ENCODE data around the gene PRKCQ. TPM values are rescaled to one million over a fixed set of nuclear protein-coding genes. Genes with fewer than 3 reads are reported as not detected.

PRKCQ gene
- total and polyA plus RNA-seq, 7 donors: 6.6 to 76.3 (median 33.8) TPM

DNA sequence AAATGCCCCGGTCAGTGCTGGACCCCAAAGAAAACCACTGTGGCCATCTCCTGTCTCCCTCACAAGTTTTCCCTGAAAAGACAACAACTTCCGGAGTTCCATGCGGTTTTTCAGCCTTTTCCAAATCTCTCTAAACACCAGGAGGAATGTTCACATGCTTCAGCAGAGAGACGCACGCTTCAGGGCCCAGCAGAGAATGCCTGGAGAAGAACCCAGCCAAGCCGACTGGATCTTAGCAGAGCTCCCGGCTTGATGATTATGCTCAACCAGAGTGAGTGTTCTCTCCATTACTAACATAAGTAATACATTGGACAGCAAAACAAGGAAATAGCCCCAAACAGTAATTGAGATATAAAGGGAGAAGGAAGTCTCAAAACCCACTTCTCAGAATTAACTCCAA is 17.9 kb downstream of the PRKCQ start:
- no peak overlapping the region for H3K4me3 ChIP-seq

GRCh38 chr10:6561552-6561951 is 18.5 kb downstream of the PRKCQ start:
- H3K4me1 ChIP-seq: peaks cover 49% of the 10 kb centered on the region
- no peaks in the 10 kb centered on the region for H3K36me3 ChIP-seq (ENCODE audit: insufficient read depth in 1 of 2, low read depth in 1 of 2)
- no peaks in the 10 kb centered on the region for H3K27me3 ChIP-seq (ENCODE audit: insufficient read depth in 3 of 3, low read length in 2 of 3)
- H3K9me3 ChIP-seq: no peaks in the 10 kb centered on the region
- no peak for DNase-seq
- intact Hi-C loops (cut with DNase I): loop anchor here in 1 of 2 donors (5.0 kb wide), 1 partner anchor 34 kb away; no protein-coding TSS in a partner anchor
- WGBS, 3 donors: 80 to 87% (median 87%) methylated on average over 4 of the region's 4 CpGs
- no peak overlapping the region for H3K27ac ChIP-seq
- ATAC-seq: no peak
- H3K4me3 ChIP-seq: no peak overlapping the region
- TF ChIP-seq, protein P1, sequence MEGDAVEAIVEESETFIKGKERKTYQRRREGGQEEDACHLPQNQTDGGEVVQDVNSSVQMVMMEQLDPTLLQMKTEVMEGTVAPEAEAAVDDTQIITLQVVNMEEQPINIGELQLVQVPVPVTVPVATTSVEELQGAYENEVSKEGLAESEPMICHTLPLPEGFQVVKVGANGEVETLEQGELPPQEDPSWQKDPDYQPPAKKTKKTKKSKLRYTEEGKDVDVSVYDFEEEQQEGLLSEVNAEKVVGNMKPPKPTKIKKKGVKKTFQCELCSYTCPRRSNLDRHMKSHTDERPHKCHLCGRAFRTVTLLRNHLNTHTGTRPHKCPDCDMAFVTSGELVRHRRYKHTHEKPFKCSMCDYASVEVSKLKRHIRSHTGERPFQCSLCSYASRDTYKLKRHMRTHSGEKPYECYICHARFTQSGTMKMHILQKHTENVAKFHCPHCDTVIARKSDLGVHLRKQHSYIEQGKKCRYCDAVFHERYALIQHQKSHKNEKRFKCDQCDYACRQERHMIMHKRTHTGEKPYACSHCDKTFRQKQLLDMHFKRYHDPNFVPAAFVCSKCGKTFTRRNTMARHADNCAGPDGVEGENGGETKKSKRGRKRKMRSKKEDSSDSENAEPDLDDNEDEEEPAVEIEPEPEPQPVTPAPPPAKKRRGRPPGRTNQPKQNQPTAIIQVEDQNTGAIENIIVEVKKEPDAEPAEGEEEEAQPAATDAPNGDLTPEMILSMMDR (IDR thresholded peaks at IDR 0.05): no peak

More for the DNA sequence above, 17.9 kb downstream of the PRKCQ start:
- TF ChIP-seq, protein P1 (IDR thresholded peaks at IDR 0.05): no peak
- H3K27me3 ChIP-seq (ENCODE audit: insufficient read depth in 3 of 3, low read length in 2 of 3): no peaks in the 10 kb centered on the region
- intact Hi-C loops (cut with DNase I): loop anchor here in 1 of 2 donors (5.0 kb wide), 1 partner anchor 35 kb away; no protein-coding TSS in a partner anchor
- WGBS, 3 donors: 61 to 82% (median 66%) methylated on average over 7 of the region's 7 CpGs
- H3K4me1 ChIP-seq: peaks cover 49% of the 10 kb centered on the region
- H3K36me3 ChIP-seq (ENCODE audit: insufficient read depth in 1 of 2, low read depth in 1 of 2): no peaks in the 10 kb centered on the region
- H3K9me3 ChIP-seq: no peaks in the 10 kb centered on the region
- no peak for ATAC-seq
- H3K27ac ChIP-seq: peak overlapping the region; percentile 58
- DNase-seq: no peak

GRCh38 chr10:6558759-6559461 is 21.2 kb downstream of the PRKCQ start:
- Histone ChIP-seq H3K36me3 (ENCODE audit: insufficient read depth in 1 of 2, low read depth in 1 of 2) (no peaks in the 10 kb centered on the region), H3K9me3 (no peaks in the 10 kb centered on the region), H3K4me1 (peaks cover 33% of the 10 kb centered on the region), H3K27ac (peak overlapping the region; percentile 67), H3K27me3 (ENCODE audit: insufficient read depth in 3 of 3, low read length in 2 of 3) (no peaks in the 10 kb centered on the region), H3K4me3 (peak overlapping the region; percentile 29)
- no peak for DNase-seq
- intact Hi-C loops (cut with DNase I): no loop called here
- TF ChIP-seq, protein P1 (IDR thresholded peaks at IDR 0.05): no peak
- 68 to 85% (median 71%) methylated on average over 12 of the region's 12 CpGs for WGBS, 3 donors
- peak; percentile 79 to 93 (median 90) for ATAC-seq

DNA sequence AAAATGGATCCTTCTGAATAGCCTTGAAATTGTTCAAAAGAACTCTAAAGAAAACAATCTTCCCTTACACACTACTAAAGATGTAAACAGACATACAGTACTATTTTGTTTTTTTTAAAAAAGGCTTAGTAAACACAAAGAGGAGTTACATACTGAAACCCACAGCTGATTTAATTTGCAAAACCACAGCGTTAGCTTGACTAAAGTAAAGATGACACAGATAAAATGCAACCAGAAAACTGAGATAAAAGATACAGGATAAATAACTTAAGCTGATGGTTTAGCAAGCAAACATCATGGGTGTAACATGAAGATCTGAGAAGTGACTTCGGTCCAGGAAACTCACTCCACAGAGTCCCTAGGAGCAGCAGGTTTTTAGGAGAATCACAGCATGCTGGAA is 21.8 kb downstream of the PRKCQ start:
- ATAC-seq (no peak), DNase-seq (no peak)
- TF ChIP-seq, protein P1 (IDR thresholded peaks at IDR 0.05): no peak
- Histone ChIP-seq H3K4me1 (peaks cover 27% of the 10 kb centered on the region), H3K27me3 (ENCODE audit: insufficient read depth in 3 of 3, low read length in 2 of 3) (no peaks in the 10 kb centered on the region), H3K27ac (peak overlapping the region; percentile 67), H3K9me3 (no peaks in the 10 kb centered on the region), H3K4me3 (no peak overlapping the region), H3K36me3 (ENCODE audit: insufficient read depth in 1 of 2, low read depth in 1 of 2) (no peaks in the 10 kb centered on the region)
- WGBS, 3 donors: 78 to 91% (median 90%) methylated on average over 2 of the region's 2 CpGs
- intact Hi-C loops (cut with DNase I): no loop called here
